ENCODE measurements around the gene TTC9C.

The TTC9C gene

DNA sequence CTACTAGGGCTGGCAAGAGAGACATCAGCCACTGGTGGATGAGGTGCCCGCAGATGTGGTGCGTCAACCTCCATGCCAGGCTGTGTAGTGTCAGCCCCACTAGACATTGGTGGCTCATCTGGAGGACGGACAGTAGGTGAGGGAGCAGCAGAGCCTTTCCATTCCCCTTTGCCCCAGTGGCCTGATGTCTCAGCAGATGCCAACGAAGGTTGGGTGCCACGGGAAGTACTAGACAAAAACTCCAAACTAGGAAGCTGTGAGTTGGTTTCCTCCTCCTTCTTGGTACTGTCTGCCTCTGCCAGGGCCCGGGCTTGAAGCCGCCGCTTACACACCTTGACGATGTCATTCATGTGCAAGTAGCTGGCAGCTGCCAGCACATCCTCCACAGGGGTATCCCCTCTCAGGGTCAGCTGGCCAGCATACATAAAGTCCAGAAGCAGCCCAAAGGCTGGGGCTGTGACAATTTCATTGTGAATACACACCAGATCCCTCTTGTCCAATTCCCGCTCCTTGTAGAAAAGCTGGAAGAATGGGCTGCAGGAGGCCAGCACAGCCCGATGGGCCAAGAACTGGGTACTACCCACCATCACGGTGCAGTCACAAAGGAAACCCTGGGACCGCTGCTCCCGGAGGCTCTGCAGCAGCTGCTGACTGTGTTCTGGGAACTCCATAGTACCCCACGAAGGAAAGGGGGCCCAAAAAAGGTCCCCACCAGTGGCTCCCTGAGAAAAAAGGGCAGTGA, 24.9 kb downstream of the TTC9C start:
- no peak for DNase-seq

DNA sequence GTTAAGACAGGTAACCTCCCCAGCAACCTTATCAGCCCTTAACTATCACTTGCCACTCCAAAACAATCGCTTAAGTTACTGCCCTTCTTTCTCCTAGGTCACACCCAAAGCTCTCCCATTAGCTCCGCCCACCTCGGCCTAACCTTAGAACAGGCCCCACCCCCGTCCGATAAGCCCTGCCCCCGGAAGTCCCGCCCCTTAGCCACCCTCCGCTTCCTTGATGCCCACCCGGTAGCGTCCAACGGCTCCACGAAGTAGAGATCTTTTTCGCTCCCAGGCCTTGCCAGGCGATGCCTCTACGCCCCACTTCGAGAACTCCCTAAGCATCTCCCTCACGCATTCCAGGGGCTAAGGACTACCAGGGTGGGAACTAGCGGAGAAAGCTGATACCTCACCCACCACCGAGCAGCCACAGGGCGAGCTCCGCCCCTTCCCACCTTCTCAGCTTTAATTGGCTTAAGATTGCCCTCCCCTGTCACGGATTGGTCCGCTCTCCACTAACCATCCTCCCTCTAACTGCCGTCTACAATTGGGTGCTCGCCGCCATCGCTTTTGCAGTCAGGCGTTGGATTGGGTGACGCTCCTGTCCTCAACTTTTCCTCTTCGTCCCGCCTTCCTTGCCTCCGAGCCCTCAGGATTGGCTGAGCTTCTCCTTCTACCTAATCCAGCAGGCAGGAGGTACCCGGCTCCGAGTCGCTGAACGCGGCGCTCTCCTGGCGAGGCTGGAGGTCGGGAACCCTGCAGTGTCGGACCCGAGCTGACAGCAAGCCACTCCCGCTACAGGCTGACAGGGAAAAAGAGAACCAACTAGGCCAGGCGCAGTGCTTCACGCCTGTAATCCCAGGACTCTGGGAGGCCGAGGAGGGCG, 25.7 kb downstream of the TTC9C start, which contains the start of gene ZBTB3:
Gene ZBTB3, minus strand, starts transcription at position 425 of the 868 bp plus-strand sequence. CDS start 496 bp downstream, outside the sequence.
- DNase-seq, result peak; percentile 99

DNA sequence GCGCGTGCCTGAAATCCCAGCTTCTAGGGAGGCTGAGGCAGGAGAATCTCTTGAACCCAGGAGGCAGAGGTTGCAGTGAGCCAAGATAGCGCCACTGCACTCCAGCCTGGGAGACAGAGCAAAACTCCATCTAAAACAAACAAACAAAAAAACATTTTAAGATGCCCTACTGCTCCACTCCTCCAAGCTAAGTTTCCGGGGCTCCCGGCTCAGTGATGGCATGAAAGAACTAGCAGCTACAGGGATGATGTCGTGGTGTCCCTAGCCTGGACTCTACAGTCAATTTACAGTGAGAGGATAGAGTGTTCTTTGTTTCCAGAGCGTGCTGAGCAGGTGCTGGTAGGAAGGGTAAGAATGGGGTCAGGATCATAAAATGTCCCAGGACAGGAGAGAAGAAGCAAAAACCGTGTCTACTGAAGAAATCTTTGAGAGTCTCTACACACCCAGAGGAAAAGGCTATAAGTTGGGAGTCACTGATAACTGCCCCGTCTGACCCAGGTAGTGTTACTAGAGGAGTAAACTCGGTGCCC, 26.9 kb downstream of the TTC9C start:
- no peak for DNase-seq

DNA sequence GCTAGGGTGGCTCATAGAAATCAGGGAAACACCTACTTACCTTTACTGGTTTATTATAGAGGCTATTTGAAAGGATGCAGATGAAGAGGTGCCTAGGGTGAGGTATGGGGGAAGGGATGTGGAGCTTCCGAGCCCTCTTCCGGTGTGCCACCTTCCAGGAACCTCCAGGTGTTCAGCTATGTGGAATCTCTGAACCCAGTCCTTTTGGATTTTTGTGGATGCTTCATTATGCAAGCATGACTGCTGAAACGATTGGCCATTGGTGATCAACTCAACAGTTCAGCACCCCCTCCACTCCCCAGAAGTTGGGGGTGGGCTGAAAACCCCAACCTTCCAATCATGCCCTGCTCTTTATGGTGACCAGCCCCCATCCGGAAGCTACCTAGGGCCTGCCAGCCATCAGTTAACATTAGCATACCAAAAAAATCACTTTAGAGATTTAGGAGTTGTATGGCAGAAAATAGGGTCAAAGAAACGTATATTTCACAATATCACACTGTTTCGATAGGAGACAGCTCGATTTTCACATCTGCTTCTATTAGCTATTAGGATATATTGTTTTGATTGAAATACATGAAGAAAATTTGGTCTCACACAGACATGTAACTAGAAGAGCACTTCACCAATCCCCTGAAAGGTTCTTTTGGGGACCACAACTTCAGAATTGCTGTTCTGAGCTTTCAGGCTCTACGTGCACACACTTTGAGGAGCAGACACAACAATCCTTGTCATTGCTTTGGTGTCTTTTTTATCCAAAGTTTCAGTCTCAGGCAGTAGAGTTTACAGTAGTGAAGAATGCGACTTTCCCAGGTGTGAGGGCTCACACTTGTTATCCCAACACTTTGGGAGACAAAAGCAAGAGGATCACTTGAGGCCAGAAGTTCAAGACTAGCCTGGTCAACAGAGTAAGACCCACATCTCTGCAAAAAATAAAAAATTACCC, 29.8 kb downstream of the TTC9C start:
- DNase-seq, result no peak

DNA sequence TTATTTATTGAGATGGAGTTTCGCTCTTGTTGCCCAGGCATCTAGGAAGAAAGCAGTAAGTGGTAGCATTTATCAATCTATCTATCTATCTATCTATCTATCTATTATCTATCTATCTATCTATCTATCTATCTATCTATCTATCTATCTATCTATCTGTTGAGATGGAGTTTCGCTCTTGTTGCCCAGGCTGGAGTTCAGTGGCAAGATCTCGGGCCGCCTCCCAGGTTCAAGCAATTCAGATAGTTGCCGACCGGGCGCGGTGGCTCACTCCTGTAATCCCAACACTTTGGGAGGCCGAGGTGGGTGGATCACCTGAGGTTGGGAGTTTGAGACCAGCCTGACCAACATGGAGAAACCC, 32.6 kb downstream of the TTC9C start:
- DNase-seq, result peak; percentile 11

DNA sequence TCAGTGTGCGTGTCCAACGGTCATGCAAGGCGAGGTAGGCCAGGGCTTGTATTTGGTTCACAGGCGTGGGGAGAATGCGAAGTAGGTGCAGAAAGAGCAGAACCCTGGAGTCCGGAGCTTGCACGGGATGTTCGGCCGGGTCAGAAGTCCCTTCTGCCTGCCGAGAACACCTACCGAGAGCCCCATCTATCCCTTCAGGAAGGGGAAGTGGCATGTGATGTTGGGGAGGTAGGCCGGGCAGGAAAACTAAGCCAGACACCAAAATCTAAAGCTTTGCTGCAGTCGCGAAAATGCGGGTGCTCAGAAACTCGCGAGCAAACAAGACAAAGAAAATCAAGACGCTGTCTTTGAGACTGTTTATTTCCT, 42.5 kb downstream of the TTC9C start:
- no peak for DNase-seq

DNA sequence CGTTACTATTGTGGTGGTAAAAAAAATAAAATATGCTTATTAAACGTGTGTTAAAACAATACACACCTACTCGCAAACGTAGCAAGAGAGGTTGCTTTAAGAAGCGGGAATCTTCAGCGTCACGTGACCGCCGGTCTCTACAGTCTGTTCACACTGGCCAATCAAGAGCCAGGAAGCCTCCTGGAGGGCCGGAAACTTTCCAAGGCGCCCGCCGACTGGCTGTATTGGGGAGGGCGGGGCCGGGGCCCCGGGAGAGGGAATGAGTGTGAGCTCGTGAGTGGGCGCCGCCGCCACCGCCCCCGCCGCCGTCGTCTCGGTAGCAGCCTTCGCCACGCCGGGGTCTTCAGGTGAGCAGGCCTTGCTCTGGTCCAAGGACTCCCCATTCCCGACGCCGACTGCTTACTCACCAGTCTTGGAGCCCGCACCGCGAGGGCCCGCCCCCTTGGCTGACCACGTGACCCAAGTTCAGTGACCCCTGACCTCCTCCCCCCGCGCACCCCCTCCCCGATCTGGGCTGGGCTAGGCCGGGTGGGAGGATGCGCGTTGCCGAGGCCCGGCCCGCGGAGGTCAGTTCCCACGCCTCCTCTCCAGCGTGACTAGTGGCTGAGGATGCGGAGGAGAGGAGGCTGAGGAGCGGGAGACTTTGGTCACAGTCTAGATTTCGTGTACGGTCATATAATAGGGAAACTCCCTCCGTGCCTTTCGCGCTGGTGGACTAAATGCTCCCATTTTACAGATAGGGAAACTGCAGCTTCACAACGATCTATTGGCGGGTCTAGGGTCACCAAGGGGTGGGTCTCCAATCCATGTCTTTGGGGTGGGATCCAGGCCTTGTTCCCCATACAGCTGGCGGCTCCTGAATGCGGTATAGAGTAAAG, 43.1 kb downstream of the TTC9C start, which contains the start of gene TAF6L:
Gene TAF6L, plus strand, starts transcription at position 253 of the 878 bp plus-strand sequence. CDS start 4,388 bp downstream, outside the sequence.
- DNase-seq, result peak; percentile 98

DNA sequence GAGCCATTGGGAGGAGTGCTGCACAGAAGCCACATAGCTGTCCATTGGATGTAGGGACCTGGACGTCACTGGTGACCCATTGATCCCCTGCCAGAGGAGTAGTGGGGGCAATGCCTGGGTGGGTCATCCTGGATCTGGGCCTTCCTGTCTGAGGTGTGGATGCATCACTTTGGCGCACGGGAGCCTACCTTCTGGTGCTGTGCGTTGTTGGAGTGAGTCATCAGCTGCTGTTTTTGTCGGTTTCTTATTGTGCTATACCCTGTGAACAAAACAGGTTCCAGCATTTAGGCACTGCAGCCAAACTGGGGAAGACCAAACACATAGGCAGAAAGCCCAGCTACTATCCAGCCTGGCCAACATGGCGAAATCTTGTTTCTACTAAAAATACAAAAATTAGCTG, 46.1 kb downstream of the TTC9C start:
- no peak for DNase-seq

DNA sequence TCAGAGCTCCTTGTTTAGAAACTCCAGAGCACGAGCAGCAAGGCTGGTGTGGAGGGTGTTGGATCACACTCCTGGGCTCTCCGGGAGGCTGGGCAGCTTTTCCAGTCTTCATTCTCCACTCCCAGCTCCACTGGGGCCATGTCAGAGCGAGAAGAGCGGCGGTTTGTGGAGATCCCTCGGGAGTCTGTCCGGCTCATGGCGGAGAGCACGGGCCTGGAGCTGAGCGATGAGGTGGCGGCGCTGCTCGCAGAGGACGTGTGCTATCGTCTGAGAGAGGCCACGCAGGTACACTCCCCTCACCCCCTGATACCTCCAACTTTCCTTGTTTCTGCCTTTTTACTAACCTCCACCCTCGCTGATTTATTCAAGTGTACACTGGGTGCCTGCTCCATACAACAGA, 47.4 kb downstream of the TTC9C start:
- DNase-seq, result no peak

DNA sequence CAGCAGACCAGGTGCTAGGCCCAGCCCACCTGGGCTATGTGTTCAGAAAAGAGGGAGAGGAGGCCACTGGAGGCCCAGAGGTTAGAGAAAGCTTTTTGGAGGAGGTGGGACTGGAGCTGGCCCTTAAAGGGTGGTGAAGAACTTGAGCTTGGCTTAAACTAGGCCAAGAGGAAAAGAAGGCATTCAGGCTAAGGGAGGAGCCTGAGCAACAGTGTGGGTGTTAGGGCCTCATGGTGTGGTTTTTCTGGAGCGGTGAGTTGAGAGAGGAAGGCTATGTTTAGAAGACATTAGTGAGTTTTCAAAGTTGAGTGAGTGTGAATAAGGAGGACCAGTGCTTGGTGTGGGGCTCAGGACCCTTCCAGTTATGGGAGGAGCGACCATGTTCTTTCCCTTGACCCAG, 49.1 kb downstream of the TTC9C start:
- no peak for DNase-seq

DNA sequence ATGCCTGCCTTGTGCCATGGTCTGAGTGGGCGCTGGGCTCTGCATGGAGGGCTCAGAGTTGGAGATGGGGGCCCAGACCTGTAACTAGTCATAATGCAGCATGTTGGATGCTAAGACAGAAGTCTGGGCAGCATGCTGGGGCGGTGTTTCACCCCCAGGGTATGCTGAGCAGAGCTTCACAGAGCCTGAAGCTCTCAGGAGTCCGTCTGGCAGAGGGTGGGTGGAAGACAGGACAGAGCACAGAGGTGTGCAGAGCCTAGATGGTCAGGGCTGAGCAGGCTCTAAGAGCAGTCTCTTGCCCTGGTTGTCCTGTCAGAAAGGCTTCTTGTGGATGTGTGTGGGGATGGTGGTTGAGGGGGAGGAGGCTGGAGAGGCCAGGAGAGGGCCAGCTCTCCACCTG, 50.2 kb downstream of the TTC9C start:
- no peak for DNase-seq

DNA sequence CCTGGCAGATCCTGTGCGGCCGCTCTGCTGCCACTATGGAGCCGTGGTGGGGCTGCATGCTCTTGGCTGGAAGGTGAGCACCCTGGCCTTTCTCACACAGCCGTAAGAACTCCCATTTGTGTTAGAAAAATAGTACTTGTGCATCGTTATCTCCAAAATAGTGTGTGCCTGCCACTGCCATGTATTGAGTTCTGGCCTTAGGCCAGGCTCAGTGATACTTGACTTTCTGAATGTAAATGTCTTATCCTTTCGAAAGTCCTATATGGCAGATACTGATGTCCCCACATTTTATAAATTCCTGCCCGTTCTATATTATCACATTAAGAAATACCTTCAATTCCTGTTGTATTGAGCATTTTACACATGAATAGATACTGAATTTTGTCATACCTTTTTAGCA, 54.5 kb downstream of the TTC9C start:
- no peak for DNase-seq

DNA sequence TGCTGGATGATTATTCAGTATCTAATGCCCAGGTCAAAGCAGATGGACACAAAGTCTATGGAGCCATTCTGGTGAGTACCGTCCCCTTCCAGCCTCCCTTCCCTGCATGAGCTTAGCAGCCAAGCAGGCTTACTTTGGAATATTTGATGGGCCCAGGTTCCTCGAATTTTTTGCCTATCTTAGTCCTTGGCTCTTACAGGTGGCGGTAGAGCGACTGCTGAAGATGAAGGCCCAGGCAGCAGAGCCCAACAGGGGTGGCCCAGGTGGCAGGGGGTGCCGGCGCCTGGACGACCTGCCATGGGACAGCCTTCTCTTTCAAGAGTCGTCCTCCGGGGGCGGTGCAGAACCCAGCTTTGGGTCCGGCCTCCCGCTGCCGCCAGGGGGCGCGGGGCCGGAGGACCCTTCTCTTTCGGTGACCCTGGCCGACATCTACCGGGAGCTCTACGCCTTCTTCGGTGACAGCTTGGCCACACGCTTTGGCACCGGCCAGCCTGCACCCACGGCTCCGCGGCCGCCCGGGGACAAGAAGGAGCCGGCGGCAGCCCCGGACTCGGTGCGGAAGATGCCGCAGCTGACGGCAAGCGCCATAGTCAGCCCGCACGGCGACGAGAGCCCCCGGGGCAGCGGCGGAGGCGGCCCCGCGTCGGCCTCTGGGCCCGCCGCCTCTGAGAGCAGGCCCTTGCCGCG, 58.2 kb downstream of the TTC9C start:
- DNase-seq, result peak; percentile 96

DNA sequence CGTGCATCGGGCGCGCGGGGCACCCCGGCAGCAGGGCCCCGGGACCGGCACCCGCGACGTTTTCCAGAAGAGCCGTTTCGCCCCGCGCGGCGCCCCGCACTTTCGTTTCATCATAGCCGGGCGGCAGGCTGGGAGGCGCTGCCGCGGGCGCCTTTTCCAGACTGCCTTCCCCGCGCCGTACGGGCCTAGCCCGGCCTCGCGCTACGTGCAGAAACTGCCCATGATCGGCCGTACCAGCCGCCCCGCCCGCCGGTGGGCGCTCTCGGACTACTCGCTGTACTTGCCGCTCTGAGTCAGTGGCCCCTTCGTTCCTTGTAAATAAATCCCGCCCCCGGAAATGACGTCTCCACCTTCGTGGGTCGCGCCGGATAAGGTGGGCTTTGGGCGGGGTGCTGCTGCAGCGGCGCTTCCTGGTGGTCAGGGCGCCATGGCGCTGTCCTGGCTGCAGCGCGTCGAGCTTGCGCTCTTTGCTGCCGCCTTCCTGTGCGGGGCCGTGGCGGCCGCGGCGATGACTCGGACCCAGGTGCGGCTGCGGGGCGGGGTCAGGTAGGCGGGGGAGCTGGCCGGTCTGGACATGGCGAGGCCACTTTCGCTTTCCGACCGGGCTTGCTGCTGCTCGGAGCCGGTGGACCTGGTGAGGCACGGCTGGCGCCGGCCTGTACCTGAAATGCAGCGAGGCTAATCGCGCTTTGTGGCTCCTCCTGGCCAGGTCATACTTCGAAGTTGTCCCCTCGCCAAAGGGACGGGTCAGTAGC, 58.9 kb downstream of the TTC9C start, which contains the start of gene TMEM179B:
Gene TMEM179B, plus strand, starts transcription at position 398 of the 755 bp plus-strand sequence. Its CDS starts 30 bp downstream, at position 428.
- DNase-seq, result peak; percentile 100
